HL-60/S4 (cell line): ENCODE measurements around the gene DOK5.
"Not testable (repeated sequence)": the region's sequence is repeated elsewhere in the genome, so short reads cannot be mapped to it uniquely, and the experiment has no call there.

Experiments
- in situ Hi-C: fragments of 300-500 bp; cut with MboI; formaldehyde crosslinking; loops from 2 replicates; pipeline ENCODE4 v1.14.3; 2022; ENCODE audit warnings: low sequenced_read_pairs

DOK5 gene

GRCh38 chr20:54475334-54476168, at the start of gene DOK5:
Gene DOK5, plus strand, starts transcription at chr20:54475593. Its CDS starts 354 bp downstream, at chr20:54475947.
- in situ Hi-C loops = no loop called here

GRCh38 chr20:54429364-54429763, 46.0 kb upstream of the DOK5 start:
- in situ Hi-C loops = no loop called here

GRCh38 chr20:54431156-54431944, 44.0 kb upstream of the DOK5 start:
- in situ Hi-C loops = no loop called here

DNA sequence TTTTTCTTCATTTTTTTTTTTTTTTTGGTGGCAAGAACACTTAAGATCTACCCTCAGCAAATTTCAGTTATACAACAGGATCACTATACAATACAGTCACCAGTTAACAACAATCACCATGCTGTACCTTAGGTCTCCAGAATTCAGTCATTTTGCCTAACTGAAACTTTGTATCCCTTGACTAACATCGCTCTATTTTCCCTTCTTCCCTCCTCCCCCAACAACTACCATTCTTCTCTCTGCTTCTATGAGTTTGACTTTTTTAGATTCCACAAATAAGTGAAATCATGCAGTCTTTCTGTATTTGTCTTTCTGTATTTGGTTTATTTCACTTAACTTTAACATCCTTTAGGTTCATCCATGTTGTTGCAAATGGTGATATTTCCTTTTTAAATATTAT, 42.4 kb upstream of the DOK5 start:
- in situ Hi-C loops = no loop called here

DNA sequence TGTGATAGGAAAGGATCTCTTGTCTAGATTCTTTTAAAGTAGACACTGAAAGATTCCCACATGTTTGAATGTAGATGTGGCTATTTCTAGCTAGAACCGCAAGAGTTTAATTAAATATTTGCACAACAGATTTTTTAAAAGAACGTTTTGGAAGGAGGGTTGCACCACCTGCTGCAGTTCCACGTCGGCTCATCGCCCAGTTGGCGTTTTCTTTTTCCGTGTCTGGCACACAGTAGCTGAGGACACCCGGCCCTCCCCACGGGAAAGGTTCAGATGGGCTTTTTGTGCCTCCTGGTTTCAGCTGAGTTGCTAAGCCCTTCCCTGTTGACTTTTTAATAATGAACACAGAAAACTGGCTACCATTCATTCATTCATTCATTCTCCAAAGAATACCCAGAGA, 41.8 kb upstream of the DOK5 start:
- in situ Hi-C loops = no loop called here

DNA sequence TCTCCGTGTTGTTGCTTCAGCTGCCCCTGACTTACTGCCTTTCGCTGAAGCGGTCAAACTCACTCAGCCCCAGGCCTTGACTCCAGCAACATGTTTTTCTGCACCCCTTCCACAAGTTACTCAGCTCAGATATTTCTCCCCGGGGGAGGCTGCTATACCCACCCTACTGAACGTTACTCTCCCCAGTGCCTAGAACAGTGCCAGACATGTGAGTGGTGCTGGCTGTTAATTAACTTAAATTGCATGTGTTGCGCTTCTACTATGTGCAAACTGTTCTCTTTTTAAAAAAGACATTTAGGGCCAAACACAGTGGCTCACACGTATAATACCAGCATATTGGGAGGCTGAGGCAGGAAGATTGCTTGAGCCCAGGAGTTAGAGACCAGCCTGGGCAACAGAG, 41.2 kb upstream of the DOK5 start:
- in situ Hi-C loops = no loop called here

- in situ Hi-C loops = no loop called here
These were observed 40.4 kb upstream of the DOK5 start for GRCh38 chr20:54435015-54435414.

GRCh38 chr20:54436410-54436809, 39.0 kb upstream of the DOK5 start:
- in situ Hi-C loops = not testable (repeated sequence)

- in situ Hi-C loops = no loop called here
These were observed 37.2 kb upstream of the DOK5 start for GRCh38 chr20:54438166-54438565.

- in situ Hi-C loops = no loop called here
These were observed 25.2 kb upstream of the DOK5 start for GRCh38 chr20:54450207-54450606.

GRCh38 chr20:54451171-54451570, 24.2 kb upstream of the DOK5 start:
- in situ Hi-C loops = no loop called here

GRCh38 chr20:54452277-54452676, 23.1 kb upstream of the DOK5 start:
- in situ Hi-C loops = no loop called here

- in situ Hi-C loops = no loop called here
These were observed 20.4 kb upstream of the DOK5 start for GRCh38 chr20:54454982-54455381.

DNA sequence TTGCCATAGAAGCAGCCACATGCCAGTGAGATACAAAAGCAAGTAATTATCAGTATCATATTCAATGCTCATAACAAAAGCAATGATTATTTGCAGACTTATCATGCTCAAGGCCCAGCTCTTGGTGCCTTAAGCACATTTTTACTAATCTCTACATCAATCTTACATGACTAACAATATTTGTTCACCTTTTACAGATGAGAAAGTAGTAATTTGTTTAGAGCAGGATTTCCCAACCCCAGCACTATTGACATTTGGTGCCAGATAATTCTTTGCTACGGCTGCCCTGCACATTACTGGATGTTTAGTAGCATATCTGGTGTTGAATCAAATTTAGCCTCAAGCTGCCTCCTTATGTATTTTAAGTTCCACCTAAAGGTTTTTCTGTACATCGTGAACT, 19.0 kb upstream of the DOK5 start:
- in situ Hi-C loops = no loop called here

- in situ Hi-C loops = no loop called here
These were observed 18.4 kb upstream of the DOK5 start for GRCh38 chr20:54456961-54457360.

DNA sequence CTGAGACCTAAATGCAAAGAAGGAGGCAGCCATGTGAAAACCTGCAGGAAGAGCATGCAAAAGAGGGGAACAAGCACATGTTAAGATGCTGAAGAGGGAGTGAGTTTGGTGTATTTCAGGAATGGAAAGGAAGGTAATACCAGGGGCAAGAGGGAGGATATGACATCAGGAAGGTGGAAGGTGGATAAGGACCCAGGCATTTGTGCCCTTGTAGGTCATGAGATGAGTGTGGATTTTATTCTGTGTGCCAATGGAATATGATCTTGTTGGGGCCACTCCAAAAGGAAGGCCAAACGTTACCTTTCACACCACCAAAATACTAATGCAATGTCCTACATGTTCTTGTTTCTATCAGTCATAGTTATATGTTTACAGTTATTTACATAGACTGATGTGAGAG, 17.2 kb upstream of the DOK5 start:
- in situ Hi-C loops = no loop called here

GRCh38 chr20:54459279-54459678, 16.1 kb upstream of the DOK5 start:
- in situ Hi-C loops = no loop called here

DNA sequence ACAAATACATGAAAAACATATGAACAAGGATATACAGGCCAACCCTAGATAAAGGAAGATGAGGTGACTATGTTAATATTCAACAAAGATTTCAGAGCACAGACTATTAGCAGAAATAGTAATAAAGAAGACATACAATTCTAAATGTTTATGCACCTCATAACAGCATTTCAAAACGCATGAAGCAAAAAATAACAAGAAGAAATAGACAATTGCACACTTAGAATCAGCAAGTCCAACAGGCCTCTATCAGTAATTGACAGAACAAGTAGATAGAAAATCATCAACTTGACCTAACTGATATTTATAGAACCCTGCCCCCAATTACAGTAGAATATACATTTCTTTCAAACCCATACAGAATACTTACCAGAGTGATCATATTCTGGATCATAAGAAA, 11.4 kb upstream of the DOK5 start:
- in situ Hi-C loops = no loop called here

DNA sequence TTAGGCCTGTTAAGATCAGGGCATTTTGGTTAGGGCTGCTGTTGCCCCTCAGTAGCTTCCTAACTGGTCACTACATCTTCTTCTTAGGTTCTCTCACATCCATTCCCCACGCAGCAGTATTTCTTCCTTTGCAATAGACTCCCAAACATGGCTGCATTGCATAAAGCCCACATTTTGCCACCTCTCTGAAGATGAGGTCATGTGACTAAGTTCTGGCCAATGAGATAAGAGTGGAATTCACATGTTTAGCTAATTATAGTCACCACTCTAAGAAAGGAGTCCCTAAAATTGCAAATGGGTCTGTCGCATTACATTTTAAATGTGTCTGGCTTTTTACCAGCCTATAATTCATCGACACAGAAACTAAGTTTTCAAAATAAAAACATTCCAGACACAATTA, 9.3 kb upstream of the DOK5 start:
- in situ Hi-C loops = no loop called here

DNA sequence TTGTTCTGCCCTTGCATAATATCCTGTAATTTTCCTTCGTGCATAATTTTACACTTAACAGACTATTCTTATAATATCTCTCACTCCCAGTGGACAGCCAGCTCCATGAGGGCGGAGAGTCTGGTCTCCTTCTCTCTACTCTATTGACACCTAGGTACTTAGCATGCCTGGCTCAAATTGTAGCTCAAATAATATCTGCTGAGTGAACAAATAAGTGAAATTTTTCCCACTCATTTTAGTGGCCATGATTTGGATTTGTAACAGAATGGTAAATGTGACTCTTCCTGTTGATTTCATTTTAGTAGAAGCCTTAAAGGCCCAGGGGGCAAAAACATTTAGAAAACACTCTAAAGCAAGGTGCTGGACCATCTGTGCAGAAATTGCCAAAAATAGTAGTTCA, 7.8 kb upstream of the DOK5 start:
- in situ Hi-C loops = no loop called here

GRCh38 chr20:54468082-54468481, 7.3 kb upstream of the DOK5 start:
- in situ Hi-C loops = no loop called here

- in situ Hi-C loops = no loop called here
These were observed 6.1 kb upstream of the DOK5 start for GRCh38 chr20:54469293-54469692.
